Bone marrow (tissue), 2 donors: ENCODE results near the gene OR6K3.
"Not testable (repeated sequence)": the region's sequence is repeated elsewhere in the genome, so short reads cannot be mapped to it uniquely, and the experiment has no call there.

Experiments
- DNase-seq, 2 donors: peaks; one replicate each; lab custom pipeline; 2025; lab: John Stamatoyannopoulos, UW

OR6K3 gene

GRCh38 chr1:158720620-158721019, at the start of gene OR6K3:
TSS of gene OR6K3 (minus strand) at chr1:158720720. CDS start at chr1:158718115, 2,605 bp downstream.
- no peak for DNase-seq

GRCh38 chr1:158754420-158754819, 33.9 kb upstream of the OR6K3 start, which contains the start of gene OR6K6:
TSS of gene OR6K6 (plus strand) at chr1:158754720. CDS start at chr1:158754888, 168 bp downstream.
- DNase-seq, result no peak

GRCh38 chr1:158752155-158752712, 31.7 kb upstream of the OR6K3 start:
- no peak for DNase-seq

- no peak for DNase-seq
Observed at GRCh38 chr1:158735848-158736247, 15.3 kb upstream of the OR6K3 start.

GRCh38 chr1:158732524-158732923, 12.0 kb upstream of the OR6K3 start:
- DNase-seq, result no peak

GRCh38 chr1:158731707-158732106, 11.2 kb upstream of the OR6K3 start:
- no peak for DNase-seq

- no peak for DNase-seq
Observed at GRCh38 chr1:158730453-158730852, 9.9 kb upstream of the OR6K3 start.

- no peak for DNase-seq
Observed at GRCh38 chr1:158728510-158729225, 8.1 kb upstream of the OR6K3 start.

- DNase-seq, result no peak
Observed at GRCh38 chr1:158724442-158724841, 3.9 kb upstream of the OR6K3 start.

GRCh38 chr1:158719664-158720063, 856 bp downstream of the OR6K3 start:
- DNase-seq, result no peak

- no peak for DNase-seq
Observed at GRCh38 chr1:158717344-158717743, 3.2 kb downstream of the OR6K3 start.

- no peak for DNase-seq
Observed at GRCh38 chr1:158716335-158716734, 4.2 kb downstream of the OR6K3 start.

- no peak for DNase-seq
Observed at GRCh38 chr1:158714754-158715153, 5.8 kb downstream of the OR6K3 start.

- no peak for DNase-seq
Observed at GRCh38 chr1:158711098-158711497, 9.4 kb downstream of the OR6K3 start.

- DNase-seq, result no peak
Observed at GRCh38 chr1:158706096-158706495, 14.4 kb downstream of the OR6K3 start.

GRCh38 chr1:158700552-158700951, 20.0 kb downstream of the OR6K3 start, which contains the start of gene OR6K2:
TSS of gene OR6K2 (minus strand) at chr1:158700652. CDS start at chr1:158700652, 0 bp downstream.
- no peak for DNase-seq

- DNase-seq, result no peak
Observed at GRCh38 chr1:158694596-158694995, 25.9 kb downstream of the OR6K3 start.

GRCh38 chr1:158692356-158692755, 28.2 kb downstream of the OR6K3 start:
- DNase-seq, result no peak

GRCh38 chr1:158691907-158692306, 28.6 kb downstream of the OR6K3 start:
- DNase-seq, result no peak

- not testable (repeated sequence) for DNase-seq
Observed at GRCh38 chr1:158691149-158691548, 29.4 kb downstream of the OR6K3 start.

GRCh38 chr1:158689875-158690274, 30.6 kb downstream of the OR6K3 start:
- DNase-seq, result no peak

GRCh38 chr1:158689110-158689509, 31.4 kb downstream of the OR6K3 start:
- DNase-seq, result no peak

GRCh38 chr1:158688343-158688742, 32.2 kb downstream of the OR6K3 start:
- not testable (repeated sequence) for DNase-seq

- no peak for DNase-seq
Observed at GRCh38 chr1:158687037-158687436, 33.5 kb downstream of the OR6K3 start.
